PC-9 (cell line): ENCODE measurements around the gene CDC37L1. TPM values are rescaled to one million over a fixed set of nuclear protein-coding genes. Genes with fewer than 3 reads are reported as not detected.

Experiments
- BruUV-seq: library from RNA; stranded (reverse); fragments of 400-500 nt; replicated peaks from 2 replicates; lab custom pipeline; 2021; lab: Mats Ljungman, UMichigan
- CTCF ChIA-PET: fragments of 300-600 bp; sonication (Branson Sonifier 250); formaldehyde crosslinking; loops from one replicate; lab custom pipeline; 2022; ENCODE audit warnings: antibody characterized with exemption; lab: Charles Lee
- POLR2A ChIA-PET: fragments of 300-600 bp; sonication (Branson Sonifier 250); formaldehyde crosslinking; loops from one replicate; lab custom pipeline; 2022; ENCODE audit warnings: antibody characterized with exemption; ENCODE audit not compliant: unreplicated experiment; lab: Charles Lee
- DNase-seq, 2 experiments: peaks; one replicate each; pipeline versions ENCODE4 v3.0.0 to v3.0.0-alpha.2; 2015 to 2022; ENCODE audit warnings: mixed read lengths in 1 of 2
- H2AFZ ChIP-seq: fragments of 200-600 bp; sonication (generic); 2 replicates; pipeline ENCODE4 v1.8.1; 2017; ENCODE audit warnings: antibody characterized with exemption
- H3F3A ChIP-seq: fragments of 200-600 bp; sonication (generic); 2 replicates; pipeline ENCODE4 v1.8.1; 2017; ENCODE audit warnings: antibody characterized with exemption, mild to moderate bottlenecking, low read depth; ENCODE audit not compliant: insufficient read depth
- H3K27ac ChIP-seq: fragments of 200-600 bp; sonication (generic); 2 replicates; pipeline ENCODE4 v1.6.1; 2016; ENCODE audit warnings: mixed run types
- H3K27me3 ChIP-seq: fragments of 200-600 bp; sonication (generic); 2 replicates; pipeline ENCODE4 v1.6.1; 2016; ENCODE audit warnings: low read depth, mixed run types; ENCODE audit not compliant: insufficient read depth
- H3K36me3 ChIP-seq: fragments of 200-600 bp; sonication (generic); 2 replicates; pipeline ENCODE4 v1.6.1; 2016; ENCODE audit warnings: low read depth, mixed run types
- H3K4me1 ChIP-seq: fragments of 200-600 bp; sonication (generic); replicated peaks from 2 replicates; pipeline ENCODE4 v1.6.1; 2016; ENCODE audit warnings: mixed run types; ENCODE audit not compliant: insufficient read depth
- H3K4me2 ChIP-seq: fragments of 200-600 bp; sonication (generic); 2 replicates; pipeline ENCODE4 v1.6.1; 2017; ENCODE audit warnings: mixed run types
- H3K4me3 ChIP-seq: fragments of 200-600 bp; sonication (generic); 2 replicates; pipeline ENCODE4 v1.6.1; 2016; ENCODE audit warnings: mixed run types
- H3K79me2 ChIP-seq: fragments of 200-600 bp; sonication (generic); 2 replicates; pipeline ENCODE4 v1.6.1; 2017; ENCODE audit warnings: low read depth, mixed run types
- H3K9me2 ChIP-seq: fragments of 200-600 bp; sonication (generic); 2 replicates; pipeline ENCODE4 v1.8.1; 2017; ENCODE audit warnings: mild to moderate bottlenecking; ENCODE audit not compliant: insufficient read depth
- H3K9me3 ChIP-seq: fragments of 200-600 bp; sonication (generic); 2 replicates; pipeline ENCODE4 v1.8.1; 2016; ENCODE audit warnings: low read depth; ENCODE audit not compliant: insufficient read depth
- H4K20me1 ChIP-seq: fragments of 200-600 bp; sonication (generic); 2 replicates; pipeline ENCODE4 v1.8.1; 2017; ENCODE audit not compliant: insufficient read depth
- EZH2 ChIP-seq: fragments of 200-600 bp; sonication (generic); IDR thresholded peaks from 2 replicates; pipeline ENCODE4 v1.8.0; 2017; ENCODE audit warnings: antibody characterized with exemption, low read depth
- intact Hi-C: fragments of 100-400 bp; cut with micrococcal nuclease; formaldehyde crosslinking; loops from one replicate; pipeline ENCODE4 v1.10.0; 2022; ENCODE audit not compliant: unreplicated experiment
- total RNA-seq: library from RNA; stranded (reverse); gene quantifications from 2 replicates; pipeline ENCODE4 v1.2.3, GENCODE V29; 2021
- TF ChIP-seq, protein P1 (sequence below): fragments of 200-600 bp; sonication (generic); conservative IDR thresholded peaks from 2 replicates; pipeline ENCODE4 v1.6.1; 2017; ENCODE audit warnings: mixed run types, antibody characterized with exemption, mild to moderate bottlenecking, moderate library complexity

The CDC37L1 gene
- total RNA-seq, 1 experiment from 2014 or later: 6.7 TPM

DNA sequence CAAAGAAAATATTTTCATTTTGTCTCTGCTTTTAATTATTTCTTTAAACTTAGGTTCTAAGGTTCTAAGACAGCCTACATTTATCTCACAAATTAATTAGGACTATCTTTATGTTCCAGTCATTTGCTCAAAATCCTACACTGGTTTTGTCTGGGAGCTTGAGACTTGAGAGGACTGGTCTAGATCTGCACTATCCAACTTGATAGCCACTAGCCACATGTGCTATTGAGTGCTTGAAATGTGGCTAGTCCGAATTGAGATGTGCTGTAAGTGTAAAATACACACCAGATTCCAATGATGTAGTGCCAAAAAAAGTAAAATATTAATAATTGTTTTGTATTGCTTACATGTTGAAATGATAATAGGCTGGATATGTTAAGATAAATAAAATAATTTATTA is 7.2 kb downstream of the CDC37L1 start:
- no peaks in the 10 kb centered on the region for H3K27me3 ChIP-seq
- TF ChIP-seq, protein P1, sequence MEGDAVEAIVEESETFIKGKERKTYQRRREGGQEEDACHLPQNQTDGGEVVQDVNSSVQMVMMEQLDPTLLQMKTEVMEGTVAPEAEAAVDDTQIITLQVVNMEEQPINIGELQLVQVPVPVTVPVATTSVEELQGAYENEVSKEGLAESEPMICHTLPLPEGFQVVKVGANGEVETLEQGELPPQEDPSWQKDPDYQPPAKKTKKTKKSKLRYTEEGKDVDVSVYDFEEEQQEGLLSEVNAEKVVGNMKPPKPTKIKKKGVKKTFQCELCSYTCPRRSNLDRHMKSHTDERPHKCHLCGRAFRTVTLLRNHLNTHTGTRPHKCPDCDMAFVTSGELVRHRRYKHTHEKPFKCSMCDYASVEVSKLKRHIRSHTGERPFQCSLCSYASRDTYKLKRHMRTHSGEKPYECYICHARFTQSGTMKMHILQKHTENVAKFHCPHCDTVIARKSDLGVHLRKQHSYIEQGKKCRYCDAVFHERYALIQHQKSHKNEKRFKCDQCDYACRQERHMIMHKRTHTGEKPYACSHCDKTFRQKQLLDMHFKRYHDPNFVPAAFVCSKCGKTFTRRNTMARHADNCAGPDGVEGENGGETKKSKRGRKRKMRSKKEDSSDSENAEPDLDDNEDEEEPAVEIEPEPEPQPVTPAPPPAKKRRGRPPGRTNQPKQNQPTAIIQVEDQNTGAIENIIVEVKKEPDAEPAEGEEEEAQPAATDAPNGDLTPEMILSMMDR: no peak
- no peak for TF ChIP-seq EZH2
- DNase-seq: no peak
- H3F3A ChIP-seq: no peaks in the 10 kb centered on the region
- POLR2A ChIA-PET: no interaction called here
- no peak overlapping the region for H3K27ac ChIP-seq
- H3K9me2 ChIP-seq: no peaks in the 10 kb centered on the region
- H3K79me2 ChIP-seq: peaks cover 13% of the 10 kb centered on the region
- no peak overlapping the region for H3K4me2 ChIP-seq
- no peak overlapping the region for H2AFZ ChIP-seq
- BruUV-seq: no TSS peak
- CTCF ChIA-PET: no interaction called here
- no peaks in the 10 kb centered on the region for H3K36me3 ChIP-seq
- no peaks in the 10 kb centered on the region for H4K20me1 ChIP-seq
- intact Hi-C loops: no loop called here
- H3K9me3 ChIP-seq: no peaks in the 10 kb centered on the region
- H3K4me3 ChIP-seq: no peak overlapping the region
- H3K4me1 ChIP-seq: no peaks in the 10 kb centered on the region

DNA sequence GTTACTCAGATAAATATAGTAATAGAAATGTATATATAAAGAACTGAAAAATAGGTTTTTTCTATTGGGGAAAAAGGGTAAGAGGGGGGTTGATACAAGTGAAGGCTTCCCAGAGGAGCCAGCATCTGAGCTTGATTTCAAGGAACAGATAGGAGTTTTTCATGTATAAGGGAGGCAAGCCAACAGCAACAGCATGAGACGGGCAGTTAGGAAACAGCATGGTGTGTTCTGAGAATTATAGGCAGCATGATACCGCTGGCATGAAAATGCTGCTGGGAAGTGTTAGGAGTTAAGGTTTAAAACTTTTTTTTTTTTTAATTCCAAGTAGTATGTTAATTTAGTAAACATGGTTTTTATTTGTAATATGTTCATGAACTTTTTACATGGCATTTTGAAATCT is 9.7 kb downstream of the CDC37L1 start:
- intact Hi-C loops: no loop called here
- no peaks in the 10 kb centered on the region for H3K79me2 ChIP-seq
- H3K27ac ChIP-seq: no peak overlapping the region
- no peaks in the 10 kb centered on the region for H4K20me1 ChIP-seq
- CTCF ChIA-PET: no interaction called here
- H3K9me2 ChIP-seq: no peaks in the 10 kb centered on the region
- H3F3A ChIP-seq: no peaks in the 10 kb centered on the region
- no peaks in the 10 kb centered on the region for H3K27me3 ChIP-seq
- no peak for DNase-seq
- BruUV-seq: no TSS peak
- H3K4me2 ChIP-seq: no peak overlapping the region
- POLR2A ChIA-PET: no interaction called here
- TF ChIP-seq, protein P1: no peak
- TF ChIP-seq EZH2: no peak
- H3K36me3 ChIP-seq: no peaks in the 10 kb centered on the region
- no peak overlapping the region for H2AFZ ChIP-seq
- H3K4me3 ChIP-seq: no peak overlapping the region
- H3K4me1 ChIP-seq: no peaks in the 10 kb centered on the region
- no peaks in the 10 kb centered on the region for H3K9me3 ChIP-seq

DNA sequence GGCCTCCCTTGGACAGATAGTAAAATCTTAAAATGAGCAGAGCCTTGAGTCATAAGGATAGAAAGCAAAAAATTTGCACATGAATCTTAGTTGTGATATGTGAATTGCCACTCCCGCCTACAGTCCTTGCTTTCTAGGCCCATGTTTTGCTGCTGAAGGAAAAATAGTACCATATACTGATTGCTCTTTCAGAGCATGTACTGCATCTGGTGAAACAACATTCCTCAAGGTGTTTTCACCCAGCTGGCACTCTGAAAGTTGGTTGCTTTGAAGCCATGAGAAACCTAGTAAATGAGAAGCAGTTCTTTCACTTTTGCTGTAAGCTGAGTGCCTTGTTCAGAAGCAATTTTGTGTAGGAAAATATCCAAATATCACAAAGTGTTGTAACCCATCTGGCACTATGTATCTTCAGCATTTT is 10.3 kb downstream of the CDC37L1 start:
- no peaks in the 10 kb centered on the region for H3K9me3 ChIP-seq
- intact Hi-C loops: no loop called here

More for the DNA sequence above, 10.3 kb downstream of the CDC37L1 start:
- Histone ChIP-seq H3K4me3 (no peak overlapping the region), H3K4me1 (no peaks in the 10 kb centered on the region), H3K9me2 (no peaks in the 10 kb centered on the region), H3K27ac (no peak overlapping the region), H3K36me3 (no peaks in the 10 kb centered on the region), H3F3A (no peaks in the 10 kb centered on the region), H4K20me1 (no peaks in the 10 kb centered on the region), H2AFZ (no peak overlapping the region), H3K27me3 (no peaks in the 10 kb centered on the region), H3K4me2 (no peak overlapping the region), H3K79me2 (no peaks in the 10 kb centered on the region)
- POLR2A ChIA-PET: no interaction called here
- BruUV-seq: no TSS peak
- TF ChIP-seq, protein P1: no peak
- TF ChIP-seq EZH2: no peak
- DNase-seq: peak; percentile 3 to 61
- CTCF ChIA-PET: interaction anchor here (0.7 kb wide), 1 partner anchor 636 kb away, joined by 3 read pairs; no protein-coding TSS in a partner anchor
